GM12872 (cell line): ENCODE data around the gene WDR86.

ENCODE experiments used
- CTCF ChIP-seq: IDR thresholded peaks from 3 replicates; pipeline ENCODE4 v1.5.1; 2011; ENCODE audit warnings: low read depth, mild to moderate bottlenecking, low read length, moderate library complexity; ENCODE audit not compliant: insufficient read depth

Gene WDR86

GRCh38 chr7:151438864-151439601, 29.2 kb upstream of the WDR86 start:
- no peak for TF ChIP-seq CTCF

- no peak for TF ChIP-seq CTCF
Measured at GRCh38 chr7:151437866-151438516, 28.2 kb upstream of the WDR86 start.

- TF ChIP-seq CTCF: no peak
Measured at GRCh38 chr7:151437159-151437553, 27.3 kb upstream of the WDR86 start.

GRCh38 chr7:151436446-151437158, 26.8 kb upstream of the WDR86 start:
- no peak for TF ChIP-seq CTCF

- no peak for TF ChIP-seq CTCF
Measured at GRCh38 chr7:151435971-151436370, 26.1 kb upstream of the WDR86 start.

GRCh38 chr7:151435103-151435916, 25.5 kb upstream of the WDR86 start:
- TF ChIP-seq CTCF: no peak

GRCh38 chr7:151434549-151434948, 24.7 kb upstream of the WDR86 start:
- TF ChIP-seq CTCF: no peak
